ENCODE data around the gene ZNF366.

ZNF366 gene

DNA sequence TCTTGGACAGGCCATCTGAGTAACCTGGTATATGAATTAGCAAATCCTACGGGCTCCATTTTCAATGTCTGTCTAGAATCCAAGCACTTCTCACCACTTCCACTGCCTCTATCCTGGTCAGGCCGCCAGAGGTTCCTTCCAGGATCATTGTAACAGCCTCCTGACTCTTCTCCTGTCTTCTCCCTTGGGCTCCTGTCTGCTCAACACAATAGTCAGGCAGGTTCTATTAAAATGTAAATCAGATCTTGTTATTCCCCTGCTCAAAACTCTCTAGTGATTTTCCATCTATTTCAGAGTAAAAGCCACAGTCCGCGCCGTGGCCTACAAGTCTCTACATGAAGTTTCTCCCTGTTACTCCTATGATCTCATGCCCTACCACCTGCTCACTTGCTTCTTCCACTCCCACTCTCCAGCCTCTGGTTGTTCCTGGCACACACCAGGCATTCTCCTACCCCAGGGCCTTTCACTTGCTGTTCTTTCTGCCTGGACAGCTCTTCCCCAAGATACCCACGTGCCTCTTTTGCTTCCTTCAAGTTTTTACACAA lies 21.7 kb downstream of the ZNF366 start:
- TF ChIP-seq, protein P1, sequence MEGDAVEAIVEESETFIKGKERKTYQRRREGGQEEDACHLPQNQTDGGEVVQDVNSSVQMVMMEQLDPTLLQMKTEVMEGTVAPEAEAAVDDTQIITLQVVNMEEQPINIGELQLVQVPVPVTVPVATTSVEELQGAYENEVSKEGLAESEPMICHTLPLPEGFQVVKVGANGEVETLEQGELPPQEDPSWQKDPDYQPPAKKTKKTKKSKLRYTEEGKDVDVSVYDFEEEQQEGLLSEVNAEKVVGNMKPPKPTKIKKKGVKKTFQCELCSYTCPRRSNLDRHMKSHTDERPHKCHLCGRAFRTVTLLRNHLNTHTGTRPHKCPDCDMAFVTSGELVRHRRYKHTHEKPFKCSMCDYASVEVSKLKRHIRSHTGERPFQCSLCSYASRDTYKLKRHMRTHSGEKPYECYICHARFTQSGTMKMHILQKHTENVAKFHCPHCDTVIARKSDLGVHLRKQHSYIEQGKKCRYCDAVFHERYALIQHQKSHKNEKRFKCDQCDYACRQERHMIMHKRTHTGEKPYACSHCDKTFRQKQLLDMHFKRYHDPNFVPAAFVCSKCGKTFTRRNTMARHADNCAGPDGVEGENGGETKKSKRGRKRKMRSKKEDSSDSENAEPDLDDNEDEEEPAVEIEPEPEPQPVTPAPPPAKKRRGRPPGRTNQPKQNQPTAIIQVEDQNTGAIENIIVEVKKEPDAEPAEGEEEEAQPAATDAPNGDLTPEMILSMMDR (IDR thresholded peaks at IDR 0.05; ENCODE audit: insufficient read depth, low read length, missing control alignments) = no peak
- no peak for DNase-seq (ENCODE audit: low read depth, low spot score)
- H3K4me3 ChIP-seq (ENCODE audit: low read depth, low read length) = no peak overlapping the region
- ChIA-PET POLR2A (no interaction called here), CTCF (no interaction called here)

DNA sequence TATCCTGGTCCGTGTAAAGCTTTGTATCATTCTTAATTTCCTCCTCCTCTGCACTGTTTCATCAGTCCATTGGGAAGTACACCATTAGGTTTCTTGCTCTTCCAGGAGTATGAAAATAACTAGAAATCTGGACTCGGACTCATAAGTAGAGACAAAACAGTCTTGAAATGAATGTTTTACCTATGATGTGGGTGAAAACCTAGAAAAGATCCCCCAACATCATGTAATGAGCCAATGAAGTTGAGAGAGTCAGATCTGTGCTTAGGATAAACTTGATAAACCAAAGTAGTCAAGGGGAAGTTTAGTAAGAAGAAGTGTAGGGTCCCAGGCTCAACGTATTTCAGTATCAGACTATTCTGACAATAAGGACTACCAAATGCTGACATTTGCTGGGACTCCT lies 25.2 kb downstream of the ZNF366 start:
- no peak for DNase-seq (ENCODE audit: low read depth, low spot score)
- CTCF ChIA-PET = interaction anchor here (0.9 kb wide), 1 partner anchor 14 kb away, joined by 3 read pairs; no protein-coding TSS in a partner anchor
- TF ChIP-seq, protein P1 (IDR thresholded peaks at IDR 0.05; ENCODE audit: insufficient read depth, low read length, missing control alignments) = no peak
- no peak overlapping the region for H3K4me3 ChIP-seq (ENCODE audit: low read depth, low read length)
- POLR2A ChIA-PET = no interaction called here

DNA sequence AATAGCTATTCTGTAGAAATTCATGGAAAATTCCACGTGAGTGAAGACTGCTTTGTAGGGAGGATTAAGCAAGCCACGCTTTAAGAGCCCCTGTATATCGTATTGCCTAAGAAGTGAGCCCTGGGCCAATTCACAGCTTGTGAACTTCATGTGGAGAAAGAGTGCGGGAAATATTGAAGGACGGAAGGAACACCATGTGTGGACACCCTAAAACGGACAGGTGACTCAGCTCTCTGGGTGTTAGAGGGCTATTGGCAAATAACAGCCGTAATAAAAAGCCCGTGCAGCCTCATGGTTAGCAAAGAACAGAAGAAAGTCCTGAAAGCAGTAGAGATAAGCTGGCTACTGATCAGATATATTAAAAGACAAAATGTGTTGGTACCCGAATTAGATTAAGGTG lies 26.4 kb downstream of the ZNF366 start:
- ChIA-PET POLR2A (no interaction called here), CTCF (interaction anchor here (0.9 kb wide), 1 partner anchor 13 kb away, joined by 3 read pairs; no protein-coding TSS in a partner anchor)
- TF ChIP-seq, protein P1 (IDR thresholded peaks at IDR 0.05; ENCODE audit: insufficient read depth, low read length, missing control alignments) = no peak
- no peak for DNase-seq (ENCODE audit: low read depth, low spot score)
- H3K4me3 ChIP-seq (ENCODE audit: low read depth, low read length) = no peak overlapping the region

DNA sequence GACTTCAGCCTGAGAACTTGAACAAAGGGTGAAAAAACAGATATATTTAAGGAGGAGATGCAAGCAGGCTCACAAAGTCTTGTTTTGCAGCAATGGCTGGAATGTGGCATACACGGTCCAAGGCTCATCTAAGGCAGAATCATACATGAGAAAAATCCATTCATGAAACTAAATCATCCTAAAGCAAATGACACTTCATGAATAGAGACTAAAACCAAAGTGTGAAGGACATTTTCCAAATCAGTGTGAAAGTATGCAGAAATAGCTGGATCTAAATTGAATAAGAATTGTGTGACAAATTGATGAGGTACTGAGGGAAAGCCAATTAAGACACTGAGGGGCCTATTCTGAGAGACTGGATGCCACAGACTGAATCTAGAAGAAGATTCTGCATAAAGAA lies 27.3 kb downstream of the ZNF366 start:
- DNase-seq (ENCODE audit: low read depth, low spot score) = no peak
- POLR2A ChIA-PET = no interaction called here
- TF ChIP-seq, protein P1 (IDR thresholded peaks at IDR 0.05; ENCODE audit: insufficient read depth, low read length, missing control alignments) = no peak
- CTCF ChIA-PET = no interaction called here
- no peak overlapping the region for H3K4me3 ChIP-seq (ENCODE audit: low read depth, low read length)

DNA sequence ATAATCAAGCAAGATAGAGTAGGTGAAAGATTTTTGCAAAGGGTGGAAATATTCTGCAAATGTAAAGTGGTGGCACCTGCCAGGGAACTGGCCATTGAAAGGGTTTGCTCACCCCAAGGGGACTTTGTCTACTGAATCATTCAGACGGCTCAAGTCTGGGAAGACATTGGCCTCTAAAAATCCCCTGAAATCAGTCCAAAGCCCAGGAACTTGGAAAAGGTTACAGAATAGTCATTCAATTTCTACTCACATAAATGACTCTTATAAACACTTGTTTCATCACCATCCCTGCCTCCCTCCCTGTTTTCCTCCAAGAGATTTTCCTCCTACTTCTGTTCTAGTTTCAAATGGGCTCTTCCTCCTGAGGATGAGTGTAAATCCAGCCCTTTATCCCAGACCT lies 28.5 kb downstream of the ZNF366 start:
- POLR2A ChIA-PET = no interaction called here
- no peak for DNase-seq (ENCODE audit: low read depth, low spot score)
- no peak overlapping the region for H3K4me3 ChIP-seq (ENCODE audit: low read depth, low read length)
- TF ChIP-seq, protein P1 (IDR thresholded peaks at IDR 0.05; ENCODE audit: insufficient read depth, low read length, missing control alignments) = no peak
- CTCF ChIA-PET = interaction anchor here (1.1 to 1.7 kb wide), 3 partner anchors 9 to 112 kb away, joined by 3 to 5 read pairs (median 3); no protein-coding TSS in a partner anchor

DNA sequence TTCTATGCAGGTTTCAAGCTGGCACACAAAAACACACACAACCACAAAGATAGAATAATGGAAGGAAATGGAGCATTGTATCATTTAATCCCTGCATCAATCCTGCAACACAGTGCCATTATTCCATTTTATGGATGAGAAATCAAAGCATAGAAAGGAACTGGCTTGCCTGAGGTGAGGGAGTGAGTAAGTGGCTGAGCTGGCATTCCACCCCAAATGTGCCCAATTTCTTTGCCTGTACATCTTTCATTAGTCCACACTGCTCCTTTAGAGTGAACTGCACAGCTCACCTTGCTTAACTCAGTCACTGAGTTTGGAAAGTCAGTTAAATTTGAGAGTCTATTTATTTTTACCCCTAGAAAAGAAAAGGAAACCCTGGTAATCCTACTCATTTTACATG lies 28.9 kb downstream of the ZNF366 start:
- no peak for DNase-seq (ENCODE audit: low read depth, low spot score)
- POLR2A ChIA-PET = no interaction called here
- H3K4me3 ChIP-seq (ENCODE audit: low read depth, low read length) = no peak overlapping the region
- TF ChIP-seq, protein P1 (IDR thresholded peaks at IDR 0.05; ENCODE audit: insufficient read depth, low read length, missing control alignments) = no peak
- CTCF ChIA-PET = interaction anchor here (1.1 to 1.7 kb wide), 3 partner anchors 9 to 112 kb away, joined by 3 to 5 read pairs (median 3); no protein-coding TSS in a partner anchor

All from AG04449 (cell line).